IMR-90 (cell line): ENCODE data around the gene REEP2. TPM values are rescaled to one million over a fixed set of nuclear protein-coding genes. Genes with fewer than 3 reads are reported as not detected.

Experiments used
- ATAC-seq: fragments of 200-7000 bp; cut with Tn5 transposase; 2 replicates; pipeline ENCODE4 v1.9.1; 2020; ENCODE audit warnings: low read depth, mild to moderate bottlenecking, moderate library complexity
- BruUV-seq: library from RNA; stranded (reverse); fragments of 400-500 nt; replicated peaks from 2 replicates; lab custom pipeline; 2021; lab: Mats Ljungman, UMichigan
- CTCF ChIA-PET: fragments of 300-600 bp; formaldehyde crosslinking; extraction: SDS; loops from one replicate; lab custom pipeline; 2021; ENCODE audit warnings: antibody characterized with exemption; lab: Yijun Ruan, JAX
- POLR2A ChIA-PET: fragments of 300-600 bp; sonication (Branson Sonifier 250); formaldehyde crosslinking; loops from one replicate; lab custom pipeline; 2022; ENCODE audit warnings: antibody characterized with exemption; ENCODE audit not compliant: unreplicated experiment; lab: Charles Lee
- DNase-seq: peaks from one replicate; pipeline ENCODE4 v3.0.0; 2013
- H2AFZ ChIP-seq: replicated peaks from 2 replicates; pipeline ENCODE3; 2013; ENCODE audit warnings: low read length, mild to moderate bottlenecking; ENCODE audit not compliant: poor library complexity
- H2AK5ac ChIP-seq: 2 replicates; pipeline ENCODE4 v1.6.1; 2013; ENCODE audit warnings: low read depth, low read length, inconsistent platforms
- H2AK9ac ChIP-seq: replicated peaks from 2 replicates; pipeline ENCODE3; 2013; ENCODE audit warnings: mild to moderate bottlenecking, low read depth, low read length, moderate library complexity; ENCODE audit not compliant: poor library complexity
- H2BK120ac ChIP-seq: 2 replicates; pipeline ENCODE4 v1.6.1; 2013; ENCODE audit warnings: low read depth, low read length, inconsistent platforms
- H2BK15ac ChIP-seq: 3 replicates; pipeline ENCODE4 v1.6.1; 2013; ENCODE audit warnings: low read depth, low read length, inconsistent platforms
- H2BK20ac ChIP-seq: 2 replicates; pipeline ENCODE4 v1.6.1; 2013; ENCODE audit warnings: low read depth, mild to moderate bottlenecking, inconsistent platforms, low read length, moderate library complexity
- H2BK5ac ChIP-seq: 2 replicates; pipeline ENCODE4 v1.6.1; 2013; ENCODE audit warnings: mild to moderate bottlenecking, low read depth, low read length, inconsistent platforms; ENCODE audit not compliant: poor library complexity, severe bottlenecking
- H3K14ac ChIP-seq: replicated peaks from 2 replicates; pipeline ENCODE4 v1.6.1; 2013; ENCODE audit warnings: low read depth, low read length, inconsistent platforms
- H3K18ac ChIP-seq: 2 replicates; pipeline ENCODE4 v1.6.1; 2013; ENCODE audit warnings: low read depth, low read length, control low read depth
- H3K23ac ChIP-seq: 2 replicates; pipeline ENCODE4 v1.6.1; 2013; ENCODE audit warnings: low read depth, low read length, inconsistent platforms
- H3K27ac ChIP-seq: 2 replicates; pipeline ENCODE4 v1.5.1; 2013; ENCODE audit warnings: mild to moderate bottlenecking, control low read depth, low read length; ENCODE audit not compliant: insufficient read depth
- H3K27me3 ChIP-seq: 2 replicates; pipeline ENCODE4 v1.6.1; 2013; ENCODE audit warnings: low read length; ENCODE audit not compliant: control insufficient read depth, insufficient read depth
- H3K36me3 ChIP-seq: 2 replicates; pipeline ENCODE4 v1.6.1; 2013; ENCODE audit warnings: low read length, mixed read lengths; ENCODE audit not compliant: control insufficient read depth, insufficient read depth
- H3K4ac ChIP-seq: 2 replicates; pipeline ENCODE4 v1.6.1; 2013; ENCODE audit warnings: low read depth, low read length, inconsistent platforms
- H3K4me1 ChIP-seq: 2 replicates; pipeline ENCODE4 v1.6.1; 2013; ENCODE audit warnings: low read length, mixed read lengths; ENCODE audit not compliant: control insufficient read depth, insufficient read depth
- H3K4me2 ChIP-seq: 2 replicates; pipeline ENCODE4 v1.6.1; 2013; ENCODE audit warnings: low read depth, mild to moderate bottlenecking, control low read depth, low read length, moderate library complexity
- H3K4me3 ChIP-seq: 2 replicates; pipeline ENCODE4 v1.5.1; 2013; ENCODE audit warnings: low read depth, mild to moderate bottlenecking, control low read depth, low read length, moderate library complexity; ENCODE audit not compliant: insufficient read depth
- H3K56ac ChIP-seq: 2 replicates; pipeline ENCODE4 v1.6.1; 2013; ENCODE audit warnings: low read length, inconsistent platforms; ENCODE audit not compliant: insufficient read depth; ENCODE audit errors: extremely low read depth
- H3K79me1 ChIP-seq, 2 experiments: 2 replicates each; pipeline ENCODE4 v1.6.1; 2013; ENCODE audit warnings: low read length in 2 of 2, inconsistent platforms in 1 of 2, low read depth in 1 of 2
- H3K9ac ChIP-seq: 2 replicates; pipeline ENCODE4 v1.6.1; 2013; ENCODE audit warnings: low read depth, low read length, control low read depth
- H3K9me1 ChIP-seq: 2 replicates; pipeline ENCODE4 v1.6.1; 2013; ENCODE audit warnings: low read length, inconsistent platforms; ENCODE audit not compliant: insufficient read depth
- H3K9me3 ChIP-seq: 2 replicates; pipeline ENCODE4 v1.6.1; 2013; ENCODE audit warnings: low read length; ENCODE audit not compliant: control insufficient read depth, insufficient read depth
- H4K20me1 ChIP-seq: 2 replicates; pipeline ENCODE4 v1.6.1; 2013; ENCODE audit warnings: low read length, inconsistent platforms; ENCODE audit not compliant: insufficient read depth
- H4K5ac ChIP-seq: 2 replicates; pipeline ENCODE4 v1.6.1; 2013; ENCODE audit warnings: mild to moderate bottlenecking, low read depth, low read length, control low read depth
- H4K8ac ChIP-seq, 2 experiments: 2 replicates each; pipeline ENCODE4 v1.6.1; 2013; ENCODE audit warnings: low read depth in 2 of 2, low read length in 2 of 2, control low read depth in 1 of 2, inconsistent platforms in 1 of 2
- H4K91ac ChIP-seq: 2 replicates; pipeline ENCODE4 v1.6.1; 2013; ENCODE audit warnings: low read depth, low read length, inconsistent platforms; ENCODE audit not compliant: insufficient read depth
- CHD1 ChIP-seq: IDR thresholded peaks from 2 replicates; pipeline ENCODE4 v1.6.1; 2012; ENCODE audit warnings: low read depth, low read length, improper control_type of control experiment
- NFE2L2 ChIP-seq: fragments of 150-350 bp; IDR thresholded peaks from 2 replicates; pipeline ENCODE4 v1.6.1; 2016; ENCODE audit warnings: low read depth, mild to moderate bottlenecking, low read length
- RAD21 ChIP-seq: IDR thresholded peaks from 2 replicates; pipeline ENCODE4 v1.6.1; 2012; ENCODE audit warnings: low read length, improper control_type of control experiment
- WGBS, 2 experiments: methylation state at CpG; one replicate each; pipeline versions ENCODE4 v1.1.5 to v1.1.7; 2013; ENCODE audit warnings: missing lambda C conversion rate in 2 of 2; ENCODE audit not compliant: insufficient read length in 1 of 2; ENCODE audit errors: extremely low coverage in 2 of 2; 5-methylcytosine and 5-hydroxymethylcytosine counted together
- dilution Hi-C: fragments of 300-500 bp; cut with HindIII; formaldehyde crosslinking; loops from one replicate; pipeline ENCODE4 v1.14.3; 2018; ENCODE audit warnings: low sequenced_read_pairs; ENCODE audit not compliant: unreplicated experiment
- in situ Hi-C: fragments of 300-500 bp; cut with MboI; formaldehyde crosslinking; loops from 3 replicates; pipeline ENCODE4 v1.14.3; 2019; ENCODE audit warnings: low sequenced_read_pairs, inconsistent platforms, mixed read lengths
- intact Hi-C: fragments of 100-400 bp; cut with micrococcal nuclease; formaldehyde crosslinking; loops from 2 replicates; pipeline ENCODE4 v1.10.0; 2022
- polyA plus RNA-seq, 3 experiments: library from polyadenylated mRNA; depleted of rRNA; stranded (reverse); fragments of >200 nt; gene quantifications; 2 replicates each; pipeline ENCODE4 v1.2.3, GENCODE V29; 2012; ENCODE audit warnings: low replicate concordance in 1 of 3
- total RNA-seq: library from RNA; depleted of rRNA; stranded (reverse); fragments of >200 nt; gene quantifications from 2 replicates; pipeline ENCODE4 v1.2.3, GENCODE V29; 2012
- TF ChIP-seq, protein P1 (sequence below): conservative IDR thresholded peaks from 2 replicates; pipeline ENCODE4 v1.5.1; 2012; ENCODE audit warnings: mild to moderate bottlenecking, low read depth, low read length, improper control_type of control experiment
- TF ChIP-seq, protein P2 (sequence below): fragments of 150-350 bp; IDR thresholded peaks from 2 replicates; pipeline ENCODE4 v1.6.1; 2017; ENCODE audit warnings: mild to moderate bottlenecking, antibody characterized with exemption, low read length, low read depth

REEP2 gene
- total and polyA plus RNA-seq, 2 of the 4 experiments (the other 2 are of a cell fraction): 12.4 to 17.0 TPM

DNA sequence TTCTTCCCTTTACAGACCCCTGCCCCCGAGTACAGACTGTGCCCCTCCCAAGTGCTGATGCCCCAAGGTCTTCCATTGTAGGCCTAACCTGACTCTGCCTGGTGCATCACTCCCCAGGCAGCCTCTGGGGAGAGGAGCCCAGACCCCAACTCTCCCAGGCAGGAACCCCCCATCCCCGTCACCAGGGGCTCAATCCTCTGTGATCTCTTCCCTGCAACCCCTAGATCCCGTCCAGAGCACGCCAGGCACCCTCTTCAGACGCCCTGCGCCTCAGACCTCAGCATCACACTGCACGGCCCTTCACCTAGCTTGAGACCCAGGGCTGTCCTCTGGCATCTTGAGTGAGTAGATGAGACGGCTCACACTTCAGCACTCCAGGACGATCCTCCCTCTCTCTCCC lies 20.0 kb downstream of the REEP2 start:
- Histone ChIP-seq H2AK9ac (no peak overlapping the region), H2BK15ac (no peak overlapping the region), H2BK120ac (no peak overlapping the region), H3K23ac (no peak overlapping the region), H2AFZ (no peak overlapping the region), H4K5ac (no peak overlapping the region), H2BK5ac (no peak overlapping the region), H3K4me3 (no peak overlapping the region), H3K4ac (no peak overlapping the region), H3K36me3 (no peaks in the 10 kb centered on the region), H2BK20ac (no peak overlapping the region), H3K9ac (no peak overlapping the region), H3K79me1 (peaks cover 3 to 4% of the 10 kb centered on the region in 2 experiments; a peak in 2 of 4 replicates), H3K27me3 (peaks cover 13% of the 10 kb centered on the region), H4K8ac (no peak overlapping the region), H3K9me1 (peaks cover 3% of the 10 kb centered on the region; the same call in 1 of the 2 replicates), H3K56ac (no peak overlapping the region), H4K91ac (no peak overlapping the region), H3K18ac (no peak overlapping the region), H3K4me2 (no peak overlapping the region), H3K27ac (no peak overlapping the region), H3K4me1 (peaks cover 2% of the 10 kb centered on the region; the same call in 1 of the 2 replicates), H2AK5ac (0 out of 2 replicates have a peak overlapping the region, but pooled peaks have one; percentile 3), H3K14ac (no peak overlapping the region), H3K9me3 (no peaks in the 10 kb centered on the region), H4K20me1 (no peaks in the 10 kb centered on the region)
- DNase-seq: no peak
- no TSS peak for BruUV-seq
- 77% methylated on average over 6 of the region's 9 CpGs; no CpG with 5 or more reads in 1 of the 2 experiments for WGBS, 2 experiments
- ATAC-seq: no peak
- intact Hi-C loops: no loop called here
- dilution Hi-C loops: no loop called here
- in situ Hi-C loops: no loop called here
- no peak for TF ChIP-seq NFE2L2
- TF ChIP-seq, protein P1, sequence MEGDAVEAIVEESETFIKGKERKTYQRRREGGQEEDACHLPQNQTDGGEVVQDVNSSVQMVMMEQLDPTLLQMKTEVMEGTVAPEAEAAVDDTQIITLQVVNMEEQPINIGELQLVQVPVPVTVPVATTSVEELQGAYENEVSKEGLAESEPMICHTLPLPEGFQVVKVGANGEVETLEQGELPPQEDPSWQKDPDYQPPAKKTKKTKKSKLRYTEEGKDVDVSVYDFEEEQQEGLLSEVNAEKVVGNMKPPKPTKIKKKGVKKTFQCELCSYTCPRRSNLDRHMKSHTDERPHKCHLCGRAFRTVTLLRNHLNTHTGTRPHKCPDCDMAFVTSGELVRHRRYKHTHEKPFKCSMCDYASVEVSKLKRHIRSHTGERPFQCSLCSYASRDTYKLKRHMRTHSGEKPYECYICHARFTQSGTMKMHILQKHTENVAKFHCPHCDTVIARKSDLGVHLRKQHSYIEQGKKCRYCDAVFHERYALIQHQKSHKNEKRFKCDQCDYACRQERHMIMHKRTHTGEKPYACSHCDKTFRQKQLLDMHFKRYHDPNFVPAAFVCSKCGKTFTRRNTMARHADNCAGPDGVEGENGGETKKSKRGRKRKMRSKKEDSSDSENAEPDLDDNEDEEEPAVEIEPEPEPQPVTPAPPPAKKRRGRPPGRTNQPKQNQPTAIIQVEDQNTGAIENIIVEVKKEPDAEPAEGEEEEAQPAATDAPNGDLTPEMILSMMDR: no peak
- TF ChIP-seq, protein P2, sequence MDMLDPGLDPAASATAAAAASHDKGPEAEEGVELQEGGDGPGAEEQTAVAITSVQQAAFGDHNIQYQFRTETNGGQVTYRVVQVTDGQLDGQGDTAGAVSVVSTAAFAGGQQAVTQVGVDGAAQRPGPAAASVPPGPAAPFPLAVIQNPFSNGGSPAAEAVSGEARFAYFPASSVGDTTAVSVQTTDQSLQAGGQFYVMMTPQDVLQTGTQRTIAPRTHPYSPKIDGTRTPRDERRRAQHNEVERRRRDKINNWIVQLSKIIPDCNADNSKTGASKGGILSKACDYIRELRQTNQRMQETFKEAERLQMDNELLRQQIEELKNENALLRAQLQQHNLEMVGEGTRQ: no peak
- TF ChIP-seq CHD1: no peak
- no peak for TF ChIP-seq RAD21
- ChIA-PET CTCF (no interaction called here), POLR2A (no interaction called here)
